HCT116 (cell line): ENCODE results near the gene EVI5. TPM values are rescaled to one million over a fixed set of nuclear protein-coding genes. Genes with fewer than 3 reads are reported as not detected.

Experiments used
- ATAC-seq: fragments of 200-7000 bp; cut with Tn5 transposase; 2 replicates; pipeline ENCODE4 v1.9.1; 2020; ENCODE audit warnings: mild to moderate bottlenecking, moderate library complexity
- BruUV-seq: library from RNA; stranded (reverse); fragments of 400-500 nt; replicated peaks from 2 replicates; lab custom pipeline; 2021; lab: Mats Ljungman, UMichigan
- CTCF ChIA-PET: fragments of 300-600 bp; sonication (Branson Sonifier 250); formaldehyde crosslinking; loops from one replicate; lab custom pipeline; 2021; ENCODE audit warnings: antibody characterized with exemption; lab: Charles Lee
- POLR2A ChIA-PET: fragments of 300-600, 350-600 bp; sonication (Branson Sonifier 250); formaldehyde crosslinking; loops from one replicate; lab custom pipeline; 2021; ENCODE audit warnings: antibody characterized with exemption; lab: Charles Lee
- RAD21 ChIA-PET, 2 experiments: fragments of 300-600 bp; sonication (Branson Sonifier 250); formaldehyde crosslinking; loops; one replicate each; lab custom pipeline; 2023; ENCODE audit warnings: low total read pairs in 2 of 2; ENCODE audit not compliant: uncharacterized antibody in 2 of 2, unreplicated experiment in 2 of 2, low non-redundant PET in 1 of 2; lab: Charles Lee
- DNase-seq: peaks from one replicate; pipeline ENCODE4 v3.0.0-alpha.2; 2010; ENCODE audit warnings: low read depth, low spot score
- H2AFZ ChIP-seq: fragments of 200-600 bp; shearing (Covaris generic), sonication (generic); 2 replicates; pipeline ENCODE4 v1.6.1; 2017; ENCODE audit warnings: low read depth, mixed run types, mixed read lengths, antibody characterized with exemption, low read length; ENCODE audit not compliant: poor library complexity, severe bottlenecking
- H3K27ac ChIP-seq: 2 replicates; pipeline ENCODE4 v1.5.1; 2012; ENCODE audit warnings: low read depth, low read length
- H3K27me3 ChIP-seq: fragments of 200-600 bp; sonication (generic); 2 replicates; pipeline ENCODE4 v1.6.1; 2016; ENCODE audit warnings: mixed run types, low read length, mixed read lengths; ENCODE audit not compliant: insufficient read depth
- H3K36me3 ChIP-seq, 2 experiments: fragments of 200-500 bp in 1 of 2; fragments of 200-600 bp in 1 of 2; sonication (Bioruptor generic) in 1 of 2; sonication (generic) in 1 of 2; 2 replicates each; pipeline versions ENCODE4 v1.5.1 to v1.6.1; 2014 to 2016; ENCODE audit warnings: low read length in 2 of 2, inconsistent platforms in 1 of 2, mixed read lengths in 1 of 2, mixed run types in 1 of 2; ENCODE audit not compliant: insufficient read depth in 2 of 2, control insufficient read depth in 1 of 2
- H3K4me1 ChIP-seq, 2 experiments: fragments of 200-600 bp in 1 of 2; sonication (generic) in 1 of 2; 2 replicates each; pipeline versions ENCODE4 v1.5.1 to v1.6.1; 2012 to 2017; ENCODE audit warnings: low read length in 2 of 2, inconsistent platforms in 1 of 2, mild to moderate bottlenecking in 1 of 2, mixed read lengths in 1 of 2, mixed run types in 1 of 2, moderate library complexity in 1 of 2; ENCODE audit not compliant: insufficient read depth in 2 of 2, control insufficient read depth in 1 of 2
- H3K4me2 ChIP-seq: fragments of 200-600 bp; sonication (generic); 2 replicates; pipeline ENCODE4 v1.6.1; 2017; ENCODE audit warnings: mixed run types, low read length, mixed read lengths
- H3K4me3 ChIP-seq, 2 experiments: fragments of 200-600 bp in 1 of 2; sonication (generic) in 1 of 2; replicated peaks in 1 of 2; 2 replicates each; pipeline ENCODE4 v1.5.1; 2011 to 2016; ENCODE audit warnings: low read length in 2 of 2, control low read depth in 1 of 2, low read depth in 1 of 2, mild to moderate bottlenecking in 1 of 2, mixed read lengths in 1 of 2, mixed run types in 1 of 2
- H3K79me2 ChIP-seq: fragments of 200-600 bp; sonication (generic); 2 replicates; pipeline ENCODE4 v1.6.1; 2017; ENCODE audit warnings: mild to moderate bottlenecking, mixed run types, low read length, moderate library complexity, mixed read lengths; ENCODE audit not compliant: insufficient read depth
- H3K9ac ChIP-seq: fragments of 200-600 bp; sonication (generic); 2 replicates; pipeline ENCODE4 v1.6.1; 2016; ENCODE audit warnings: low read length, mixed read lengths
- H3K9me2 ChIP-seq: fragments of 200-600 bp; sonication (generic), shearing (Covaris generic); 2 replicates; pipeline ENCODE4 v1.6.1; 2017; ENCODE audit warnings: mixed run types, mild to moderate bottlenecking, moderate library complexity; ENCODE audit not compliant: insufficient read depth
- H3K9me3 ChIP-seq, 2 experiments: fragments of 200-500 bp in 1 of 2; fragments of 200-600 bp in 1 of 2; sonication (Bioruptor generic) in 1 of 2; sonication (generic) in 1 of 2; 2 replicates each; pipeline ENCODE4 v1.6.1; 2014 to 2017; ENCODE audit warnings: low read length in 2 of 2, mixed read lengths in 2 of 2, inconsistent platforms in 1 of 2, low read depth in 1 of 2, mild to moderate bottlenecking in 1 of 2, mixed run types in 1 of 2, moderate library complexity in 1 of 2; ENCODE audit not compliant: control insufficient read depth in 1 of 2, insufficient read depth in 1 of 2
- H4K20me1 ChIP-seq: fragments of 200-600 bp; sonication (generic), shearing (Covaris generic); 2 replicates; pipeline ENCODE4 v1.6.1; 2017; ENCODE audit warnings: mixed run types, mild to moderate bottlenecking, moderate library complexity; ENCODE audit not compliant: insufficient read depth
- EGR1 ChIP-seq: IDR thresholded peaks from 2 replicates; pipeline ENCODE4 v1.6.1; 2012; ENCODE audit warnings: low read depth
- ELF1 ChIP-seq: IDR thresholded peaks from 2 replicates; pipeline ENCODE4 v1.6.1; 2012; ENCODE audit warnings: low read depth, borderline replicate concordance
- EZH2 ChIP-seq: fragments of 200-600 bp; sonication (generic); IDR thresholded peaks from 2 replicates; pipeline ENCODE4 v1.6.1; 2017; ENCODE audit warnings: antibody characterized with exemption, mixed run types
- EZH2phosphoT487 ChIP-seq: fragments of 200-600 bp; IDR thresholded peaks from 2 replicates; pipeline ENCODE4 v1.6.1; 2018; ENCODE audit warnings: antibody characterized with exemption, borderline replicate concordance
- FOSL1 ChIP-seq: IDR thresholded peaks from 2 replicates; pipeline ENCODE4 v1.6.1; 2012; ENCODE audit warnings: low read depth
- JUND ChIP-seq: IDR thresholded peaks from 2 replicates; pipeline ENCODE4 v1.6.1; 2012
- POLR2A ChIP-seq: IDR thresholded peaks from 2 replicates; pipeline ENCODE4 v1.7.0; 2011; ENCODE audit warnings: borderline replicate concordance; ENCODE audit not compliant: insufficient read depth, insufficient read length; ENCODE audit errors: extremely low read depth
- POLR2AphosphoS5 ChIP-seq: IDR thresholded peaks from 2 replicates; pipeline ENCODE4 v1.6.1; 2011; ENCODE audit warnings: mild to moderate bottlenecking, low read depth, low read length, moderate library complexity
- SP1 ChIP-seq: IDR thresholded peaks from 2 replicates; pipeline ENCODE4 v1.6.1; 2012; ENCODE audit warnings: low read depth
- SRF ChIP-seq: IDR thresholded peaks from 2 replicates; pipeline ENCODE4 v1.6.1; 2012; ENCODE audit warnings: low read depth
- YY1 ChIP-seq: IDR thresholded peaks from 2 replicates; pipeline ENCODE4 v1.6.1; 2011; ENCODE audit warnings: low read length, low read depth, moderate library complexity, mild to moderate bottlenecking; ENCODE audit not compliant: insufficient replicate concordance; ENCODE audit errors: extremely low read depth
- ZFX ChIP-seq: fragments of 450-650 bp; IDR thresholded peaks from 2 replicates; pipeline ENCODE4 v1.6.1; 2017
- ZNF274 ChIP-seq: fragments of 200-500 bp; sonication (Bioruptor generic); IDR thresholded peaks from 2 replicates; pipeline ENCODE4 v1.6.1; 2014; ENCODE audit warnings: mild to moderate bottlenecking, low read depth, low read length, inconsistent platforms
- intact Hi-C: fragments of 100-400 bp; cut with micrococcal nuclease; formaldehyde crosslinking; loops from 2 replicates; pipeline ENCODE4 v1.10.0; 2022
- total RNA-seq: library from RNA; stranded (reverse); gene quantifications from one replicate; pipeline ENCODE4 v1.2.1, GENCODE V29; 2021; ENCODE audit not compliant: unreplicated experiment
- TF ChIP-seq, protein P1 (sequence below): IDR thresholded peaks from 2 replicates; pipeline ENCODE4 v1.6.1; 2012
- TF ChIP-seq, protein P2 (sequence below), 3 experiments: fragments of 200-600 bp in 1 of 3; sonication (generic) in 1 of 3; IDR thresholded peaks in 2 of 3; conservative IDR thresholded peaks in 1 of 3; 2 replicates each; pipeline ENCODE4 v1.5.1; 2012 to 2017; ENCODE audit warnings: low read depth in 2 of 3, low read length in 2 of 3, antibody characterized with exemption in 1 of 3, borderline replicate concordance in 1 of 3, control low read depth in 1 of 3, mild to moderate bottlenecking in 1 of 3, mixed read lengths in 1 of 3, mixed run types in 1 of 3, moderate library complexity in 1 of 3; ENCODE audit not compliant: insufficient read depth in 1 of 3
- TF ChIP-seq, protein P3 (sequence below): IDR thresholded peaks from 2 replicates; pipeline ENCODE4 v1.6.1; 2011; ENCODE audit warnings: mild to moderate bottlenecking, low read length, moderate library complexity; ENCODE audit not compliant: insufficient replicate concordance; ENCODE audit errors: extremely low read depth
- TF ChIP-seq, protein P4 (sequence below): IDR thresholded peaks from 2 replicates; pipeline ENCODE4 v1.6.1; 2012

The EVI5 gene
- total RNA-seq, 1 experiment from 2014 or later = 21.8 TPM

DNA sequence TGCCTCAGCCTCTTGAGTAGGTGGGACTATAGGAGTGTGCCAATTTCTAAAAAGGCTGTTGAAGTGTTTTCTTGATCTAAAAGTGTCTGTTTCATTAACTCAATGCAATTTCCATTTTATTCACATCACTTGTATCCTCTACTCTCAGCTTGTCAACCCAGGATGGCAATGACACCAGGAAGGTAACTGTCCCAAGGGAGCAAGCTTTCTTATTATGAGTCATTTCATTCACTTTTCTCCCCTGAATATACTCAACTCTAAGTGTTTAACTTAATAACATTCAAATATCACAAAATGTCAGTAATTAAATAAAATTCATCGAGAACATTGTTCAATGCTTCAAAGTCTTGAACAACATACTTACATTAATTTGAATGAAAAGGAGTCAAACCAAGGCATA is 275.3 kb downstream of the EVI5 start:
- POLR2A ChIA-PET = no interaction called here
- intact Hi-C loops = no loop called here

More for the DNA sequence above, 275.3 kb downstream of the EVI5 start:
- CTCF ChIA-PET = no interaction called here
- no peaks in the 10 kb centered on the region for H3K9me2 ChIP-seq
- no peak overlapping the region for H2AFZ ChIP-seq
- H3K4me2 ChIP-seq = no peak overlapping the region
- RAD21 ChIA-PET = no interaction called here
- no peak for TF ChIP-seq YY1
- TF ChIP-seq SRF = no peak
- TF ChIP-seq, protein P1, sequence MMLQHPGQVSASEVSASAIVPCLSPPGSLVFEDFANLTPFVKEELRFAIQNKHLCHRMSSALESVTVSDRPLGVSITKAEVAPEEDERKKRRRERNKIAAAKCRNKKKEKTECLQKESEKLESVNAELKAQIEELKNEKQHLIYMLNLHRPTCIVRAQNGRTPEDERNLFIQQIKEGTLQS = no peak
- TF ChIP-seq ZNF274 = no peak
- TF ChIP-seq SP1 = no peak
- TF ChIP-seq POLR2A = no peak
- no peak for TF ChIP-seq FOSL1
- no peak for TF ChIP-seq ZFX
- TF ChIP-seq EZH2phosphoT487 = no peak
- TF ChIP-seq POLR2AphosphoS5 = no peak
- TF ChIP-seq, protein P2, sequence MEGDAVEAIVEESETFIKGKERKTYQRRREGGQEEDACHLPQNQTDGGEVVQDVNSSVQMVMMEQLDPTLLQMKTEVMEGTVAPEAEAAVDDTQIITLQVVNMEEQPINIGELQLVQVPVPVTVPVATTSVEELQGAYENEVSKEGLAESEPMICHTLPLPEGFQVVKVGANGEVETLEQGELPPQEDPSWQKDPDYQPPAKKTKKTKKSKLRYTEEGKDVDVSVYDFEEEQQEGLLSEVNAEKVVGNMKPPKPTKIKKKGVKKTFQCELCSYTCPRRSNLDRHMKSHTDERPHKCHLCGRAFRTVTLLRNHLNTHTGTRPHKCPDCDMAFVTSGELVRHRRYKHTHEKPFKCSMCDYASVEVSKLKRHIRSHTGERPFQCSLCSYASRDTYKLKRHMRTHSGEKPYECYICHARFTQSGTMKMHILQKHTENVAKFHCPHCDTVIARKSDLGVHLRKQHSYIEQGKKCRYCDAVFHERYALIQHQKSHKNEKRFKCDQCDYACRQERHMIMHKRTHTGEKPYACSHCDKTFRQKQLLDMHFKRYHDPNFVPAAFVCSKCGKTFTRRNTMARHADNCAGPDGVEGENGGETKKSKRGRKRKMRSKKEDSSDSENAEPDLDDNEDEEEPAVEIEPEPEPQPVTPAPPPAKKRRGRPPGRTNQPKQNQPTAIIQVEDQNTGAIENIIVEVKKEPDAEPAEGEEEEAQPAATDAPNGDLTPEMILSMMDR (IDR thresholded peaks at IDR 0.05 in 2 of 3, conservative IDR thresholded peaks at IDR 0.05 in 1 of 3; ENCODE audit: borderline replicate concordance in 1 of 3, insufficient read depth in 1 of 3, low read depth in 2 of 3, low read length in 2 of 3) = no peak
- TF ChIP-seq JUND = no peak
- no peak for TF ChIP-seq EZH2
- TF ChIP-seq EGR1 = no peak
- TF ChIP-seq, protein P3, sequence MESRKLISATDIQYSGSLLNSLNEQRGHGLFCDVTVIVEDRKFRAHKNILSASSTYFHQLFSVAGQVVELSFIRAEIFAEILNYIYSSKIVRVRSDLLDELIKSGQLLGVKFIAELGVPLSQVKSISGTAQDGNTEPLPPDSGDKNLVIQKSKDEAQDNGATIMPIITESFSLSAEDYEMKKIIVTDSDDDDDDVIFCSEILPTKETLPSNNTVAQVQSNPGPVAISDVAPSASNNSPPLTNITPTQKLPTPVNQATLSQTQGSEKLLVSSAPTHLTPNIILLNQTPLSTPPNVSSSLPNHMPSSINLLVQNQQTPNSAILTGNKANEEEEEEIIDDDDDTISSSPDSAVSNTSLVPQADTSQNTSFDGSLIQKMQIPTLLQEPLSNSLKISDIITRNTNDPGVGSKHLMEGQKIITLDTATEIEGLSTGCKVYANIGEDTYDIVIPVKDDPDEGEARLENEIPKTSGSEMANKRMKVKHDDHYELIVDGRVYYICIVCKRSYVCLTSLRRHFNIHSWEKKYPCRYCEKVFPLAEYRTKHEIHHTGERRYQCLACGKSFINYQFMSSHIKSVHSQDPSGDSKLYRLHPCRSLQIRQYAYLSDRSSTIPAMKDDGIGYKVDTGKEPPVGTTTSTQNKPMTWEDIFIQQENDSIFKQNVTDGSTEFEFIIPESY = no peak
- no peak for TF ChIP-seq ELF1
- TF ChIP-seq, protein P4, sequence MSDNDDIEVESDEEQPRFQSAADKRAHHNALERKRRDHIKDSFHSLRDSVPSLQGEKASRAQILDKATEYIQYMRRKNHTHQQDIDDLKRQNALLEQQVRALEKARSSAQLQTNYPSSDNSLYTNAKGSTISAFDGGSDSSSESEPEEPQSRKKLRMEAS = no peak
- H4K20me1 ChIP-seq = no peaks in the 10 kb centered on the region
- no TSS peak for BruUV-seq
- no peak overlapping the region for H3K9ac ChIP-seq
- H3K27ac ChIP-seq = no peak overlapping the region
- no peaks in the 10 kb centered on the region for H3K4me1 ChIP-seq
- ATAC-seq = no peak
- H3K4me3 ChIP-seq = no peak overlapping the region
- no peaks in the 10 kb centered on the region for H3K36me3 ChIP-seq
- no peak for DNase-seq
- no peaks in the 10 kb centered on the region for H3K27me3 ChIP-seq
- no peaks in the 10 kb centered on the region for H3K9me3 ChIP-seq
- H3K79me2 ChIP-seq = no peaks in the 10 kb centered on the region
